IMR-90 (cell line): ENCODE results near the gene SIGLECL1. TPM values are rescaled to one million over a fixed set of nuclear protein-coding genes. Genes with fewer than 3 reads are reported as not detected.

Experiments used
- ATAC-seq: fragments of 200-7000 bp; cut with Tn5 transposase; 2 replicates; pipeline ENCODE4 v1.9.1; 2020; ENCODE audit warnings: low read depth, mild to moderate bottlenecking, moderate library complexity
- BruUV-seq: library from RNA; stranded (reverse); fragments of 400-500 nt; replicated peaks from 2 replicates; lab custom pipeline; 2021; lab: Mats Ljungman, UMichigan
- CTCF ChIA-PET: fragments of 300-600 bp; formaldehyde crosslinking; extraction: SDS; loops from one replicate; lab custom pipeline; 2021; ENCODE audit warnings: antibody characterized with exemption; lab: Yijun Ruan, JAX
- POLR2A ChIA-PET: fragments of 300-600 bp; sonication (Branson Sonifier 250); formaldehyde crosslinking; loops from one replicate; lab custom pipeline; 2022; ENCODE audit warnings: antibody characterized with exemption; ENCODE audit not compliant: unreplicated experiment; lab: Charles Lee
- DNase-seq: peaks from one replicate; pipeline ENCODE4 v3.0.0; 2013
- H2AFZ ChIP-seq: replicated peaks from 2 replicates; pipeline ENCODE3; 2013; ENCODE audit warnings: low read length, mild to moderate bottlenecking; ENCODE audit not compliant: poor library complexity
- H2AK5ac ChIP-seq: 2 replicates; pipeline ENCODE4 v1.6.1; 2013; ENCODE audit warnings: low read depth, low read length, inconsistent platforms
- H2AK9ac ChIP-seq: replicated peaks from 2 replicates; pipeline ENCODE3; 2013; ENCODE audit warnings: mild to moderate bottlenecking, low read depth, low read length, moderate library complexity; ENCODE audit not compliant: poor library complexity
- H2BK120ac ChIP-seq: 2 replicates; pipeline ENCODE4 v1.6.1; 2013; ENCODE audit warnings: low read depth, low read length, inconsistent platforms
- H2BK15ac ChIP-seq: 3 replicates; pipeline ENCODE4 v1.6.1; 2013; ENCODE audit warnings: low read depth, low read length, inconsistent platforms
- H2BK20ac ChIP-seq: 2 replicates; pipeline ENCODE4 v1.6.1; 2013; ENCODE audit warnings: low read depth, mild to moderate bottlenecking, inconsistent platforms, low read length, moderate library complexity
- H2BK5ac ChIP-seq: 2 replicates; pipeline ENCODE4 v1.6.1; 2013; ENCODE audit warnings: mild to moderate bottlenecking, low read depth, low read length, inconsistent platforms; ENCODE audit not compliant: poor library complexity, severe bottlenecking
- H3K14ac ChIP-seq: replicated peaks from 2 replicates; pipeline ENCODE4 v1.6.1; 2013; ENCODE audit warnings: low read depth, low read length, inconsistent platforms
- H3K18ac ChIP-seq: 2 replicates; pipeline ENCODE4 v1.6.1; 2013; ENCODE audit warnings: low read depth, low read length, control low read depth
- H3K23ac ChIP-seq: 2 replicates; pipeline ENCODE4 v1.6.1; 2013; ENCODE audit warnings: low read depth, low read length, inconsistent platforms
- H3K27ac ChIP-seq: 2 replicates; pipeline ENCODE4 v1.5.1; 2013; ENCODE audit warnings: mild to moderate bottlenecking, control low read depth, low read length; ENCODE audit not compliant: insufficient read depth
- H3K27me3 ChIP-seq: 2 replicates; pipeline ENCODE4 v1.6.1; 2013; ENCODE audit warnings: low read length; ENCODE audit not compliant: control insufficient read depth, insufficient read depth
- H3K36me3 ChIP-seq: 2 replicates; pipeline ENCODE4 v1.6.1; 2013; ENCODE audit warnings: low read length, mixed read lengths; ENCODE audit not compliant: control insufficient read depth, insufficient read depth
- H3K4ac ChIP-seq: 2 replicates; pipeline ENCODE4 v1.6.1; 2013; ENCODE audit warnings: low read depth, low read length, inconsistent platforms
- H3K4me1 ChIP-seq: 2 replicates; pipeline ENCODE4 v1.6.1; 2013; ENCODE audit warnings: low read length, mixed read lengths; ENCODE audit not compliant: control insufficient read depth, insufficient read depth
- H3K4me2 ChIP-seq: 2 replicates; pipeline ENCODE4 v1.6.1; 2013; ENCODE audit warnings: low read depth, mild to moderate bottlenecking, control low read depth, low read length, moderate library complexity
- H3K4me3 ChIP-seq: 2 replicates; pipeline ENCODE4 v1.5.1; 2013; ENCODE audit warnings: low read depth, mild to moderate bottlenecking, control low read depth, low read length, moderate library complexity; ENCODE audit not compliant: insufficient read depth
- H3K56ac ChIP-seq: 2 replicates; pipeline ENCODE4 v1.6.1; 2013; ENCODE audit warnings: low read length, inconsistent platforms; ENCODE audit not compliant: insufficient read depth; ENCODE audit errors: extremely low read depth
- H3K79me1 ChIP-seq, 2 experiments: 2 replicates each; pipeline ENCODE4 v1.6.1; 2013; ENCODE audit warnings: low read length in 2 of 2, inconsistent platforms in 1 of 2, low read depth in 1 of 2
- H3K9ac ChIP-seq: 2 replicates; pipeline ENCODE4 v1.6.1; 2013; ENCODE audit warnings: low read depth, low read length, control low read depth
- H3K9me1 ChIP-seq: 2 replicates; pipeline ENCODE4 v1.6.1; 2013; ENCODE audit warnings: low read length, inconsistent platforms; ENCODE audit not compliant: insufficient read depth
- H3K9me3 ChIP-seq: 2 replicates; pipeline ENCODE4 v1.6.1; 2013; ENCODE audit warnings: low read length; ENCODE audit not compliant: control insufficient read depth, insufficient read depth
- H4K20me1 ChIP-seq: 2 replicates; pipeline ENCODE4 v1.6.1; 2013; ENCODE audit warnings: low read length, inconsistent platforms; ENCODE audit not compliant: insufficient read depth
- H4K5ac ChIP-seq: 2 replicates; pipeline ENCODE4 v1.6.1; 2013; ENCODE audit warnings: mild to moderate bottlenecking, low read depth, low read length, control low read depth
- H4K8ac ChIP-seq, 2 experiments: 2 replicates each; pipeline ENCODE4 v1.6.1; 2013; ENCODE audit warnings: low read depth in 2 of 2, low read length in 2 of 2, control low read depth in 1 of 2, inconsistent platforms in 1 of 2
- H4K91ac ChIP-seq: 2 replicates; pipeline ENCODE4 v1.6.1; 2013; ENCODE audit warnings: low read depth, low read length, inconsistent platforms; ENCODE audit not compliant: insufficient read depth
- CHD1 ChIP-seq: IDR thresholded peaks from 2 replicates; pipeline ENCODE4 v1.6.1; 2012; ENCODE audit warnings: low read depth, low read length, improper control_type of control experiment
- ELK1 ChIP-seq: fragments of 150-350 bp; IDR thresholded peaks from 2 replicates; pipeline ENCODE4 v1.6.1; 2016; ENCODE audit warnings: low read depth, mild to moderate bottlenecking, low read length, moderate library complexity, borderline replicate concordance
- FOS ChIP-seq: fragments of 150-350 bp; IDR thresholded peaks from 2 replicates; pipeline ENCODE4 v1.6.1; 2016; ENCODE audit warnings: low read depth, low read length
- MAFK ChIP-seq: IDR thresholded peaks from 2 replicates; pipeline ENCODE4 v1.6.1; 2012; ENCODE audit warnings: low read depth, low read length, improper control_type of control experiment
- NFE2L2 ChIP-seq: fragments of 150-350 bp; IDR thresholded peaks from 2 replicates; pipeline ENCODE4 v1.6.1; 2016; ENCODE audit warnings: low read depth, mild to moderate bottlenecking, low read length
- POLR2A ChIP-seq: IDR thresholded peaks from 2 replicates; pipeline ENCODE4 v1.6.1; 2012; ENCODE audit warnings: mild to moderate bottlenecking, low read depth, low read length
- RCOR1 ChIP-seq: IDR thresholded peaks from 2 replicates; pipeline ENCODE4 v1.6.1; 2012; ENCODE audit warnings: mild to moderate bottlenecking, low read length, improper control_type of control experiment; ENCODE audit not compliant: insufficient replicate concordance
- WGBS, 2 experiments: methylation state at CpG; one replicate each; pipeline versions ENCODE4 v1.1.5 to v1.1.7; 2013; ENCODE audit warnings: missing lambda C conversion rate in 2 of 2; ENCODE audit not compliant: insufficient read length in 1 of 2; ENCODE audit errors: extremely low coverage in 2 of 2; 5-methylcytosine and 5-hydroxymethylcytosine counted together
- dilution Hi-C: fragments of 300-500 bp; cut with HindIII; formaldehyde crosslinking; loops from one replicate; pipeline ENCODE4 v1.14.3; 2018; ENCODE audit warnings: low sequenced_read_pairs; ENCODE audit not compliant: unreplicated experiment
- in situ Hi-C: fragments of 300-500 bp; cut with MboI; formaldehyde crosslinking; loops from 3 replicates; pipeline ENCODE4 v1.14.3; 2019; ENCODE audit warnings: low sequenced_read_pairs, inconsistent platforms, mixed read lengths
- intact Hi-C: fragments of 100-400 bp; cut with micrococcal nuclease; formaldehyde crosslinking; loops from 2 replicates; pipeline ENCODE4 v1.10.0; 2022
- polyA plus RNA-seq, 3 experiments: library from polyadenylated mRNA; depleted of rRNA; stranded (reverse); fragments of >200 nt; gene quantifications; 2 replicates each; pipeline ENCODE4 v1.2.3, GENCODE V29; 2012; ENCODE audit warnings: low replicate concordance in 1 of 3
- total RNA-seq: library from RNA; depleted of rRNA; stranded (reverse); fragments of >200 nt; gene quantifications from 2 replicates; pipeline ENCODE4 v1.2.3, GENCODE V29; 2012

The SIGLECL1 gene
- total and polyA plus RNA-seq, 2 of the 4 experiments (the other 2 are of a cell fraction), result not detected

GRCh38 chr19:51219971-51220370, 30.9 kb upstream of the SIGLECL1 start:
- H3K4me2 ChIP-seq, result no peak overlapping the region

More at GRCh38 chr19:51219971-51220370, 30.9 kb upstream of the SIGLECL1 start:
- H3K4me1 ChIP-seq, result no peaks in the 10 kb centered on the region
- H3K23ac ChIP-seq, result no peak overlapping the region
- H2BK120ac ChIP-seq, result no peak overlapping the region
- ChIA-PET POLR2A (no interaction called here), CTCF (no interaction called here)
- no peak overlapping the region for H3K56ac ChIP-seq
- no peaks in the 10 kb centered on the region for H3K36me3 ChIP-seq
- peaks cover 7% of the 10 kb centered on the region for H3K9me3 ChIP-seq
- H2AK5ac ChIP-seq, result no peak overlapping the region
- H4K91ac ChIP-seq, result no peak overlapping the region
- ATAC-seq (no peak), DNase-seq (no peak)
- in situ Hi-C loops (no loop called here), dilution Hi-C loops (no loop called here), intact Hi-C loops (no loop called here)
- H3K79me1 ChIP-seq, result no peaks in the 10 kb centered on the region
- no peak overlapping the region for H4K8ac ChIP-seq
- no peak overlapping the region for H3K27ac ChIP-seq
- H3K4ac ChIP-seq, result no peak overlapping the region
- WGBS, 2 experiments, result no CpG with 5 or more reads among the region's 1 CpG
- no peak overlapping the region for H3K9ac ChIP-seq
- no peak overlapping the region for H2AFZ ChIP-seq
- BruUV-seq, result no TSS peak
- H2AK9ac ChIP-seq, result no peak overlapping the region
- H3K18ac ChIP-seq, result no peak overlapping the region
- H3K14ac ChIP-seq, result no peak overlapping the region
- no peak overlapping the region for H2BK15ac ChIP-seq
- no peak overlapping the region for H4K5ac ChIP-seq
- TF ChIP-seq ELK1, result no peak
- no peak for TF ChIP-seq POLR2A
- TF ChIP-seq NFE2L2, result no peak
- no peak for TF ChIP-seq MAFK
- no peak for TF ChIP-seq FOS
- no peak for TF ChIP-seq RCOR1
- no peak for TF ChIP-seq CHD1
- no peaks in the 10 kb centered on the region for H3K27me3 ChIP-seq
- no peak overlapping the region for H2BK5ac ChIP-seq
- no peaks in the 10 kb centered on the region for H4K20me1 ChIP-seq
- no peak overlapping the region for H3K4me3 ChIP-seq
- no peak overlapping the region for H2BK20ac ChIP-seq
- H3K9me1 ChIP-seq, result no peaks in the 10 kb centered on the region
